ENCODE measurements around the gene SRRT. TPM values are rescaled to one million over a fixed set of nuclear protein-coding genes. Genes with fewer than 3 reads are reported as not detected.

Gene SRRT
- total and polyA plus RNA-seq, 10 of the 15 experiments (the other 5 are each of a cell fraction or from before 2014, with no cell fraction given): 11.1 to 254 (median 111) TPM

GRCh38 chr7:100867040-100867775 is 7.7 kb upstream of the SRRT start, which contains the start of gene TRIP6 (continued):
- TF ChIP-seq, protein P1, sequence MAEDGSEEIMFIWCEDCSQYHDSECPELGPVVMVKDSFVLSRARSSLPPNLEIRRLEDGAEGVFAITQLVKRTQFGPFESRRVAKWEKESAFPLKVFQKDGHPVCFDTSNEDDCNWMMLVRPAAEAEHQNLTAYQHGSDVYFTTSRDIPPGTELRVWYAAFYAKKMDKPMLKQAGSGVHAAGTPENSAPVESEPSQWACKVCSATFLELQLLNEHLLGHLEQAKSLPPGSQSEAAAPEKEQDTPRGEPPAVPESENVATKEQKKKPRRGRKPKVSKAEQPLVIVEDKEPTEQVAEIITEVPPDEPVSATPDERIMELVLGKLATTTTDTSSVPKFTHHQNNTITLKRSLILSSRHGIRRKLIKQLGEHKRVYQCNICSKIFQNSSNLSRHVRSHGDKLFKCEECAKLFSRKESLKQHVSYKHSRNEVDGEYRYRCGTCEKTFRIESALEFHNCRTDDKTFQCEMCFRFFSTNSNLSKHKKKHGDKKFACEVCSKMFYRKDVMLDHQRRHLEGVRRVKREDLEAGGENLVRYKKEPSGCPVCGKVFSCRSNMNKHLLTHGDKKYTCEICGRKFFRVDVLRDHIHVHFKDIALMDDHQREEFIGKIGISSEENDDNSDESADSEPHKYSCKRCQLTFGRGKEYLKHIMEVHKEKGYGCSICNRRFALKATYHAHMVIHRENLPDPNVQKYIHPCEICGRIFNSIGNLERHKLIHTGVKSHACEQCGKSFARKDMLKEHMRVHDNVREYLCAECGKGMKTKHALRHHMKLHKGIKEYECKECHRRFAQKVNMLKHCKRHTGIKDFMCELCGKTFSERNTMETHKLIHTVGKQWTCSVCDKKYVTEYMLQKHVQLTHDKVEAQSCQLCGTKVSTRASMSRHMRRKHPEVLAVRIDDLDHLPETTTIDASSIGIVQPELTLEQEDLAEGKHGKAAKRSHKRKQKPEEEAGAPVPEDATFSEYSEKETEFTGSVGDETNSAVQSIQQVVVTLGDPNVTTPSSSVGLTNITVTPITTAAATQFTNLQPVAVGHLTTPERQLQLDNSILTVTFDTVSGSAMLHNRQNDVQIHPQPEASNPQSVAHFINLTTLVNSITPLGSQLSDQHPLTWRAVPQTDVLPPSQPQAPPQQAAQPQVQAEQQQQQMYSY (CRISPR knock-in tag; IDR thresholded peaks at IDR 0.05): no peak
- TF ChIP-seq NFXL1 (IDR thresholded peaks at IDR 0.05; ENCODE audit: borderline replicate concordance) (no peak), EGR1 (IDR thresholded peaks at IDR 0.05; ENCODE audit: borderline replicate concordance in 1 of 2, low read depth in 2 of 2, low read length in 2 of 2) (0 out of 3 replicates have a peak, but pooled peaks of 1 of the 2 experiments have one; percentile 43), CHD2 (IDR thresholded peaks at IDR 0.05; ENCODE audit: borderline replicate concordance, low read depth, low read length) (0 out of 2 replicates have a peak, but pooled peaks have one; percentile 44), LARP7 (IDR thresholded peaks at IDR 0.05) (no peak), YY1 (IDR thresholded peaks at IDR 0.05; ENCODE audit: low read depth, low read length) (0 out of 2 replicates have a peak, but pooled peaks have one; percentile 55), TAF1 (IDR thresholded peaks at IDR 0.05; ENCODE audit: borderline replicate concordance, low read depth, low read length) (peak; percentile 41; the same call in 1 of the 2 replicates), TBL1XR1 (IDR thresholded peaks at IDR 0.05; ENCODE audit: low read depth, low read length) (no peak), BACH1 (IDR thresholded peaks at IDR 0.05; ENCODE audit: borderline replicate concordance) (0 out of 2 replicates have a peak, but pooled peaks have one; percentile 17), POLR2A (IDR thresholded peaks at IDR 0.05; ENCODE audit: low read depth, low read length) (peak; percentile 74), GATAD2B (conservative IDR thresholded peaks at IDR 0.05; ENCODE audit: low read depth) (peak; percentile 35; the same call in 1 of the 2 replicates), NR2C2 (IDR thresholded peaks at IDR 0.05; ENCODE audit: borderline replicate concordance, control insufficient read depth, insufficient read length, low read depth) (no peak), FOXK2 (IDR thresholded peaks at IDR 0.05) (no peak), GABPA (IDR thresholded peaks at IDR 0.05; ENCODE audit: low read depth) (no peak), USF2 (IDR thresholded peaks at IDR 0.05; ENCODE audit: borderline replicate concordance, low read depth, low read length) (peak; percentile 71), NKRF (conservative IDR thresholded peaks at IDR 0.05) (peak; percentile 37; the same call in 1 of the 2 replicates), ATF7 (IDR thresholded peaks at IDR 0.05; ENCODE audit: low read depth) (peak; percentile 100), NFYB (IDR thresholded peaks at IDR 0.05; ENCODE audit: insufficient read depth, low read depth, low read length) (no peak), CBX3 (IDR thresholded peaks at IDR 0.05; ENCODE audit: borderline replicate concordance, low read depth) (no peak), DPF2 (IDR thresholded peaks at IDR 0.05) (peak; percentile 47; the same call in 1 of the 2 replicates)
- TF ChIP-seq, protein P2, sequence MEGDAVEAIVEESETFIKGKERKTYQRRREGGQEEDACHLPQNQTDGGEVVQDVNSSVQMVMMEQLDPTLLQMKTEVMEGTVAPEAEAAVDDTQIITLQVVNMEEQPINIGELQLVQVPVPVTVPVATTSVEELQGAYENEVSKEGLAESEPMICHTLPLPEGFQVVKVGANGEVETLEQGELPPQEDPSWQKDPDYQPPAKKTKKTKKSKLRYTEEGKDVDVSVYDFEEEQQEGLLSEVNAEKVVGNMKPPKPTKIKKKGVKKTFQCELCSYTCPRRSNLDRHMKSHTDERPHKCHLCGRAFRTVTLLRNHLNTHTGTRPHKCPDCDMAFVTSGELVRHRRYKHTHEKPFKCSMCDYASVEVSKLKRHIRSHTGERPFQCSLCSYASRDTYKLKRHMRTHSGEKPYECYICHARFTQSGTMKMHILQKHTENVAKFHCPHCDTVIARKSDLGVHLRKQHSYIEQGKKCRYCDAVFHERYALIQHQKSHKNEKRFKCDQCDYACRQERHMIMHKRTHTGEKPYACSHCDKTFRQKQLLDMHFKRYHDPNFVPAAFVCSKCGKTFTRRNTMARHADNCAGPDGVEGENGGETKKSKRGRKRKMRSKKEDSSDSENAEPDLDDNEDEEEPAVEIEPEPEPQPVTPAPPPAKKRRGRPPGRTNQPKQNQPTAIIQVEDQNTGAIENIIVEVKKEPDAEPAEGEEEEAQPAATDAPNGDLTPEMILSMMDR (IDR thresholded peaks at IDR 0.05 in 2 of 3, conservative IDR thresholded peaks at IDR 0.05 in 1 of 3; ENCODE audit: control insufficient read depth in 2 of 3, extremely low read depth in 1 of 3, insufficient read depth in 1 of 3, low read depth in 3 of 3, low read length in 3 of 3): no peak
